Body of pancreas (tissue), 4 donors: ENCODE measurements around the gene SPOCD1. TPM values are rescaled to one million over a fixed set of nuclear protein-coding genes. Genes with fewer than 3 reads are reported as not detected.

Experiments
- ATAC-seq: fragments of 150-250 bp; one replicate; pipeline ENCODE4 v1.9.1; 2016
- DNase-seq, 4 donors: peaks; one replicate each; pipeline ENCODE4 v3.0.0-alpha.2; 2019
- H3K27ac ChIP-seq, 4 donors: fragments of 200-600 bp; sonication (generic); 1 replicate in 3 of 4; 2 replicates in 1 of 4; pipeline versions ENCODE4 v1.5.1 to v1.6.1; 2016 to 2019; ENCODE audit warnings: mild to moderate bottlenecking in 1 of 4, mixed read lengths in 1 of 4, moderate library complexity in 1 of 4
- H3K27me3 ChIP-seq, 2 donors: fragments of 200-600 bp; sonication (generic); one replicate each; pipeline ENCODE4 v1.6.0; 2016; ENCODE audit warnings: mild to moderate bottlenecking in 1 of 2
- H3K36me3 ChIP-seq, 2 donors: fragments of 200-600 bp; sonication (generic); replicated peaks in 1 of 2; 2 replicates each; pipeline ENCODE4 v1.5.1; 2016; ENCODE audit warnings: low read depth in 2 of 2; ENCODE audit not compliant: insufficient read depth in 1 of 2
- H3K4me1 ChIP-seq: fragments of 200-600 bp; sonication (generic); one replicate; pipeline ENCODE4 v1.6.0; 2016
- H3K4me3 ChIP-seq, 2 donors: fragments of 200-600 bp; sonication (generic); 1 replicate in 1 of 2; 2 replicates in 1 of 2; pipeline ENCODE4 v1.5.1; 2016 to 2019
- H3K9me3 ChIP-seq, 3 donors: fragments of 200-600 bp; sonication (generic); 1 replicate in 2 of 3; 2 replicates in 1 of 3; pipeline ENCODE4 v1.5.1; 2016
- POLR2A ChIP-seq, 3 donors: fragments of 450-650 bp; IDR thresholded peaks; one replicate each; pipeline ENCODE4 v1.6.1; 2016; ENCODE audit warnings: antibody characterized with exemption in 3 of 3, mild to moderate bottlenecking in 2 of 3
- WGBS, 2 donors: methylation state at CpG; one replicate each; pipeline ENCODE4 v1.1.5; 2017; 5-methylcytosine and 5-hydroxymethylcytosine counted together
- intact Hi-C: fragments of 100-400 bp; cut with DNase I; formaldehyde crosslinking; loops from one replicate; pipeline ENCODE4 v1.15.1; 2023
- total RNA-seq, 2 donors: library from RNA; depleted of rRNA; stranded (reverse); fragments of >200 nt; gene quantifications; one replicate each; pipeline ENCODE4 v1.1.0, GENCODE V29; 2016
- TF ChIP-seq, protein P1 (sequence below), 7 experiments: fragments of 450-650 bp in 4 of 7; fragments of 200-600 bp in 3 of 7; sonication (generic) in 3 of 7; IDR thresholded peaks; one replicate each; pipeline ENCODE4 v1.5.1; 2016 to 2019; ENCODE audit warnings: antibody characterized with exemption in 7 of 7

Gene SPOCD1
- total RNA-seq, 2 donors from 2014 or later = 0.26 TPM; not detected in 1

DNA sequence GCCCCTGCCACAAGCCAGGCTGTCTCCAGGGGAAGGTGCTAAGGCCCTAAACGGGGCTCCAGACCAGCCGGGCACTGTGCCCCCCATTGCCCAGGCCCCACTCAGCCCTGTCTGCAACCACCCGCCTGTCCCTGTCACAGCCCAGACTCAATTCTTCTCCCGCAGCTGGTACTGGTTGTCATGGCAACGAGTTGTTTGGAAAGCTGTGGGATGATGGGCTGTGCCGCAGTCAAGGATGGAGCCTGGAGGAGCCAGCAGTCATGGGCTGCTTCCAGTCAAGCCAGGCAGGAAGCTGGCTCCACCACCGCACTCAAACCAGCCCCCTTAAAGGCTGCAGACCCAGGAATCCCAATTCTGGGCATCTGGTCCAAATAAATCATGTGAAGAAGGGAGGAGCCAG lies 4.2 kb downstream of the SPOCD1 start:
- H3K9me3 ChIP-seq = no peaks in the 10 kb centered on the region
- no peaks in the 10 kb centered on the region for H3K36me3 ChIP-seq
- DNase-seq = no peak
- H3K4me3 ChIP-seq = no peak overlapping the region
- intact Hi-C loops = no loop called here
- H3K27ac ChIP-seq = no peak overlapping the region
- no peak for ATAC-seq
- 33 to 60% methylated on average over 7 of the region's 7 CpGs for WGBS, 2 donors
- no peaks in the 10 kb centered on the region for H3K27me3 ChIP-seq
- TF ChIP-seq POLR2A (IDR thresholded peaks at IDR 0.05) = no peak
- H3K4me1 ChIP-seq = peaks cover 4% of the 10 kb centered on the region

DNA sequence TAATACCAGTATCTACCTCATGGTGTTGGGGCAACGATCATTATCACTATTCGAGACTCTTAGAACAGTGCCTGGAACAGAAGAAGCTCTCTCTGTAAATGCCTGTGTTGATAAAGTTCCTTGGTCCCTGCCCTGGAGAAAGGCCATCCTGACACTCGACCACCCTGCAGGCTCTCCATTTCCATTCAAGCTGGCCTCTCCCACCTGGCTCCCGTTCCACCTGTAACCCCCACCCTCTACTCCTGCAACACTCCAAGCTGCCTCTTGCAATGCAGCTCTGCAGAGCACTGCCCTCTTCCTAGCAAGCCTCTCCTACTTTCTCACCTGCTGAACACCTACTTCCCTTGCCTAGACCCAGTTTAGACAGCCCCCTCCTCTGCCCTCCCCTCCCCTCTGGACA lies 6.1 kb downstream of the SPOCD1 start:
- ATAC-seq (no peak), DNase-seq (no peak)
- Histone ChIP-seq H3K27me3 (no peaks in the 10 kb centered on the region), H3K4me3 (no peak overlapping the region), H3K4me1 (no peaks in the 10 kb centered on the region), H3K36me3 (no peaks in the 10 kb centered on the region), H3K27ac (no peak overlapping the region), H3K9me3 (no peaks in the 10 kb centered on the region)
- 62 to 82% methylated on average over 4 of the region's 4 CpGs for WGBS, 2 donors
- TF ChIP-seq, protein P1, sequence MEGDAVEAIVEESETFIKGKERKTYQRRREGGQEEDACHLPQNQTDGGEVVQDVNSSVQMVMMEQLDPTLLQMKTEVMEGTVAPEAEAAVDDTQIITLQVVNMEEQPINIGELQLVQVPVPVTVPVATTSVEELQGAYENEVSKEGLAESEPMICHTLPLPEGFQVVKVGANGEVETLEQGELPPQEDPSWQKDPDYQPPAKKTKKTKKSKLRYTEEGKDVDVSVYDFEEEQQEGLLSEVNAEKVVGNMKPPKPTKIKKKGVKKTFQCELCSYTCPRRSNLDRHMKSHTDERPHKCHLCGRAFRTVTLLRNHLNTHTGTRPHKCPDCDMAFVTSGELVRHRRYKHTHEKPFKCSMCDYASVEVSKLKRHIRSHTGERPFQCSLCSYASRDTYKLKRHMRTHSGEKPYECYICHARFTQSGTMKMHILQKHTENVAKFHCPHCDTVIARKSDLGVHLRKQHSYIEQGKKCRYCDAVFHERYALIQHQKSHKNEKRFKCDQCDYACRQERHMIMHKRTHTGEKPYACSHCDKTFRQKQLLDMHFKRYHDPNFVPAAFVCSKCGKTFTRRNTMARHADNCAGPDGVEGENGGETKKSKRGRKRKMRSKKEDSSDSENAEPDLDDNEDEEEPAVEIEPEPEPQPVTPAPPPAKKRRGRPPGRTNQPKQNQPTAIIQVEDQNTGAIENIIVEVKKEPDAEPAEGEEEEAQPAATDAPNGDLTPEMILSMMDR (IDR thresholded peaks at IDR 0.05) = no peak
- no peak for TF ChIP-seq POLR2A (IDR thresholded peaks at IDR 0.05)
- intact Hi-C loops = no loop called here

DNA sequence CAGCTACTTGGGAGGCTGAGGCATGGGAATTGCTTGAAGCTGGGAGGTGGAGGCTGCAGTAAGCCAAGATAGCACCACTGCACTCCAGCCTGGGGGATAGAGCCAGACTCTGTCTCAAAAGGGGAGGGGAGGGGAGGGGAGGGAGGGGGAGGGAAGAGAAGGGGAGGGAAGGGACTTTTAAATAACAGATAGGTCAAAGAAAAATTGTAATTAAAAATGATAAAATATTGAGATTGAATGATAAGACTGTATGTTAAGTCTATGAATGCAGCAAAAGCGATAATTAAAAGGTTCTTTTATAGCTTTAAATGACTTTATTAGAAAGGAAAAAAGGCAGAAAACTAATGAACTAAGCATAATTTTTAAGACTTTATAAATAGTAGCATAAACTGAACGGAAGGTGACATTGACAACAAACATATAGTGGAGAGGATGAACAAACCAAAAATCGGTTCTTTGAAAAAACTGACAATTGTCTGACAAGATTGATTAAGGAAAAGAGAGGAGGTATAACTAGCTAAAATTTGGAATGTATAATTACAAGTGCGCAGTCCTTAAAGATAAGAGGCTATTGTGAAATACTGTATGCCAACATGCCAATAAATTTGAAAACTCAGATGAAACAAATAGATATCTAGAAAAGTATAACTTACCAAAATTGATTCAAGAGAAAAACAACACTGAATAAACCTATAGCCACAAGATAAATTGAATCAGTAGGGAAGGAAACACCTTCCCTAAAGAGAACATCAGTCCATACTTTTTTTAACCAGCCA lies 8.4 kb downstream of the SPOCD1 start:
- ATAC-seq = no peak

DNA sequence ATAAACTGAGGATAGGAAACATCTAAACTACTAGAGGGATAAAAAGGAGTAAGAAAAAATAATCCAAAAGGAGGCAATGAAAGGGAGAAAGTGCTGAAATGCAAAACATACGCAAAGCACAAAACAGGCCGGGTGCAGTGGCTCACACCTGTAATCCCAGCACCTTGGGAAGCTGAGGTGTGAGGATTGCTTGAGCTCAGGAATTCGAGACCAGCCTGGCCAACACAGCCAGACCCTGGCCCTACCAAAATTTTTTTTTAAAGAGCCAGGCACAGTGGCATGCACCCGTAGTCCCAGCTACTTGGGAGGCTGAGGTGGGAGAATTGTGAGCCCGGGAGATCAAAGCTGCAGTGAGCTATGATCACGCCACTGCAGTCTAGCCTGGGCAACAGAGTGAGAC lies 10.5 kb downstream of the SPOCD1 start:
- TF ChIP-seq POLR2A (IDR thresholded peaks at IDR 0.05) = no peak
- TF ChIP-seq, protein P1 (IDR thresholded peaks at IDR 0.05) = no peak
- ATAC-seq = no peak
- intact Hi-C loops = no loop called here

More for the DNA sequence above, 8.4 kb downstream of the SPOCD1 start:
- Histone ChIP-seq H3K27me3 (no peaks in the 10 kb centered on the region), H3K36me3 (no peaks in the 10 kb centered on the region), H3K9me3 (no peaks in the 10 kb centered on the region), H3K27ac (no peak overlapping the region), H3K4me3 (no peak overlapping the region), H3K4me1 (no peaks in the 10 kb centered on the region)
- intact Hi-C loops = no loop called here
- no peak for TF ChIP-seq POLR2A (IDR thresholded peaks at IDR 0.05)
- TF ChIP-seq, protein P1 (IDR thresholded peaks at IDR 0.05) = no peak
- DNase-seq = no peak
- 55 to 62% methylated on average over 4 of the region's 4 CpGs for WGBS, 2 donors

DNA sequence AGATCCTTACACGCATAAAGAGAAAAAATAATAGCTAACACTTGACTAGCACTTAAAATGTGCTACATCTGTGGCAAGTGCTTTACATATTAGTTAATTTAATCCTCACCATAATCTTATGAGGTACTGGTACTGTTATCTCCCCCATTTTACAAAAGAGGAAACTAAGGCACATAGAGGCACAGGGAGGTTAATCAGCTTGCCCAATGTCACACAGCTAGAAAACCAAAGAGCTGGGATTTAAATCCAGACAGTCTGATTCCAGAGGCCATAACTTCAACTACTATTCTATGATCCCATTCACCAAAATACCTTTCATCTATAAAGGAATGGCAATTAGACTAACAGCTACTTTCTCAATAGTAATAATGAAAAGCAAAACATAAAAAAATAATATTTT lies 11.7 kb downstream of the SPOCD1 start:
- DNase-seq (no peak), ATAC-seq (no peak)
- H3K4me3 ChIP-seq = no peak overlapping the region
- no peaks in the 10 kb centered on the region for H3K9me3 ChIP-seq
- intact Hi-C loops = no loop called here
- TF ChIP-seq POLR2A (IDR thresholded peaks at IDR 0.05) = no peak
- TF ChIP-seq, protein P1 (IDR thresholded peaks at IDR 0.05) = no peak
- H3K27me3 ChIP-seq = no peaks in the 10 kb centered on the region
- no peak overlapping the region for H3K27ac ChIP-seq
- H3K36me3 ChIP-seq = no peaks in the 10 kb centered on the region
- 85 to 93% methylated on average over 1 of the region's 1 CpG for WGBS, 2 donors
- no peaks in the 10 kb centered on the region for H3K4me1 ChIP-seq

More for the DNA sequence above, 10.5 kb downstream of the SPOCD1 start:
- H3K4me3 ChIP-seq = no peak overlapping the region
- 88 to 89% methylated on average over 6 of the region's 6 CpGs for WGBS, 2 donors
- H3K36me3 ChIP-seq = no peaks in the 10 kb centered on the region
- H3K4me1 ChIP-seq = no peaks in the 10 kb centered on the region
- no peaks in the 10 kb centered on the region for H3K9me3 ChIP-seq
- no peaks in the 10 kb centered on the region for H3K27me3 ChIP-seq
- DNase-seq = no peak
- H3K27ac ChIP-seq = no peak overlapping the region
